HepG2 (cell line): ENCODE data around the gene PACC1. TPM values are rescaled to one million over a fixed set of nuclear protein-coding genes. Genes with fewer than 3 reads are reported as not detected.

Source experiments
- ATAC-seq: fragments of 200-7000 bp; cut with Tn5 transposase; 3 replicates; pipeline ENCODE4 v1.9.1; 2020; ENCODE audit warnings: mild to moderate bottlenecking, moderate library complexity
- BruUV-seq: library from RNA; stranded (reverse); fragments of 400-500 nt; replicated peaks from 2 replicates; lab custom pipeline; 2021; lab: Mats Ljungman, UMichigan
- CTCF ChIA-PET: fragments of 300-600 bp; formaldehyde crosslinking; extraction: SDS; loops from one replicate; lab custom pipeline; 2021; ENCODE audit warnings: low total read pairs, inconsistent platforms, low intra/inter-chr PET ratio; lab: Yijun Ruan, JAX
- POLR2A ChIA-PET: fragments of 350-600 bp; sonication (Branson Sonifier 250); formaldehyde crosslinking; loops from one replicate; lab custom pipeline; 2020; ENCODE audit warnings: antibody characterized with exemption, inconsistent platforms; lab: Yijun Ruan, JAX
- DNase-seq: peaks from one replicate; pipeline ENCODE4 v3.0.0-alpha.2; 2015; ENCODE audit warnings: low spot score
- FAIRE-seq: peaks from 3 replicates; lab custom pipeline; 2011; peaks lifted over from hg19 to GRCh38; lab: Jason Lieb, UNC
- H2AFZ ChIP-seq: one replicate; pipeline ENCODE4 v1.6.1; 2011; ENCODE audit warnings: low read length, inconsistent platforms
- H3K27ac ChIP-seq: fragments of 300-600 bp; 3 replicates; pipeline ENCODE4 v1.8.0; 2011; ENCODE audit warnings: mixed run types, mild to moderate bottlenecking, mixed read lengths, low read length, inconsistent platforms; ENCODE audit not compliant: insufficient read depth; ENCODE audit errors: extremely low read length
- H3K27me3 ChIP-seq, 2 experiments: fragments of 200-600 bp in 1 of 2; 2 replicates in 1 of 2; 3 replicates in 1 of 2; pipeline versions ENCODE4 v1.6.0 to v1.8.0; 2011; ENCODE audit warnings: low read length in 2 of 2, mild to moderate bottlenecking in 2 of 2, moderate library complexity in 2 of 2, inconsistent platforms in 1 of 2; ENCODE audit not compliant: insufficient read depth in 2 of 2, control insufficient read depth in 1 of 2
- H3K36me3 ChIP-seq, 2 experiments: fragments of 200-600 bp in 1 of 2; replicated peaks in 1 of 2; 2 replicates in 1 of 2; 3 replicates in 1 of 2; pipeline versions ENCODE4 v1.5.1 to v1.8.0; 2011; ENCODE audit warnings: low read length in 2 of 2, inconsistent platforms in 1 of 2; ENCODE audit not compliant: insufficient read depth in 2 of 2, control insufficient read depth in 1 of 2
- H3K4me1 ChIP-seq: 2 replicates; pipeline ENCODE4 v1.5.1; 2012; ENCODE audit warnings: low read length, inconsistent platforms; ENCODE audit not compliant: insufficient read depth
- H3K4me2 ChIP-seq: 2 replicates; pipeline ENCODE4 v1.6.0; 2011; ENCODE audit warnings: low read depth, low read length, inconsistent platforms
- H3K4me3 ChIP-seq, 3 experiments: fragments of 200-600 bp in 1 of 3; sonication (generic), shearing (Covaris generic) in 1 of 3; replicated peaks in 1 of 3; 2 replicates each; pipeline ENCODE4 v1.5.1; 2011 to 2016; ENCODE audit warnings: low read length in 3 of 3, inconsistent platforms in 2 of 3, low read depth in 2 of 3, mild to moderate bottlenecking in 2 of 3, control low read depth in 1 of 3, mixed read lengths in 1 of 3; ENCODE audit not compliant: insufficient read depth in 1 of 3
- H3K79me2 ChIP-seq: one replicate; pipeline ENCODE4 v1.6.1; 2011; ENCODE audit warnings: low read length, inconsistent platforms; ENCODE audit not compliant: insufficient read depth
- H3K9ac ChIP-seq: 2 replicates; pipeline ENCODE4 v1.6.0; 2011; ENCODE audit warnings: mild to moderate bottlenecking, low read depth, low read length, inconsistent platforms; ENCODE audit not compliant: insufficient read depth
- H3K9me3 ChIP-seq: 2 replicates; pipeline ENCODE4 v1.5.1; 2012; ENCODE audit warnings: mild to moderate bottlenecking, low read length
- H4K20me1 ChIP-seq: 2 replicates; pipeline ENCODE4 v1.6.0; 2011; ENCODE audit warnings: inconsistent platforms, mild to moderate bottlenecking, low read length, moderate library complexity; ENCODE audit not compliant: insufficient read depth
- CREM ChIP-seq, 2 experiments: sonication (generic) in 1 of 2; formaldehyde crosslinking in 1 of 2; IDR thresholded peaks; 2 replicates each; pipeline versions ENCODE4 v1.4.0 to v1.6.1; 2016 to 2020; ENCODE audit warnings: antibody characterized with exemption in 1 of 2, mild to moderate bottlenecking in 1 of 2, missing genetic modification reagents in 1 of 2
- DRAP1 ChIP-seq: IDR thresholded peaks from 2 replicates; pipeline ENCODE4 v1.6.1; 2016; ENCODE audit warnings: missing genetic modification reagents, missing compliant biosample characterization
- MAFF ChIP-seq: IDR thresholded peaks from 2 replicates; pipeline ENCODE4 v1.6.1; 2011; ENCODE audit warnings: low read depth, low read length, improper control_type of control experiment
- MAFK ChIP-seq, 2 experiments: IDR thresholded peaks in 1 of 2; conservative IDR thresholded peaks in 1 of 2; 2 replicates each; pipeline ENCODE4 v1.6.1; 2011; ENCODE audit warnings: improper control_type of control experiment in 2 of 2, low read length in 2 of 2
- ZHX1 ChIP-seq: sonication (generic); formaldehyde crosslinking; IDR thresholded peaks from 2 replicates; pipeline ENCODE4 v1.8.1; 2022; ENCODE audit warnings: low read depth, mild to moderate bottlenecking, missing genetic modification reagents
- ZNF333 ChIP-seq: sonication (generic); formaldehyde crosslinking; IDR thresholded peaks from 2 replicates; pipeline ENCODE4 v1.4.0; 2020; ENCODE audit warnings: mild to moderate bottlenecking, missing genetic modification reagents, borderline replicate concordance
- WGBS: methylation state at CpG from one replicate; pipeline ENCODE4 v1.1.6; 2017; ENCODE audit warnings: low lambda C conversion rate; 5-methylcytosine and 5-hydroxymethylcytosine counted together
- in situ Hi-C: cut with HindIII; loops from 2 replicates; pipeline ENCODE4 v1.10.0; 2017; ENCODE audit warnings: low pct_unique_long_range_greater_than_20kb; ENCODE audit not compliant: extremely low pct_ligation_motif_present
- intact Hi-C: fragments of 100-400 bp; cut with micrococcal nuclease; formaldehyde crosslinking; loops from one replicate; pipeline ENCODE4 v1.10.0; 2022; ENCODE audit not compliant: unreplicated experiment
- polyA plus RNA-seq, 8 experiments: library from polyadenylated mRNA; depleted of rRNA in 3 of 8; stranded (reverse) in 7 of 8; unstranded in 1 of 8; fragments of >200 nt; fragmentation: Illumina TruSeq in 4 of 8; extraction: Trizol in 4 of 8; gene quantifications; 2 replicates each; pipeline versions ENCODE4 v1.2.1 to v1.2.3, GENCODE V29; 2011 to 2016; ENCODE audit warnings: low read depth in 4 of 8, missing spikeins in 1 of 8, mixed read lengths in 1 of 8; ENCODE audit not compliant: insufficient read depth in 1 of 8
- total RNA-seq, 5 experiments: library from RNA; depleted of rRNA; stranded (reverse); fragments of >200 nt; fragmentation: Illumina TruSeq; extraction: Trizol; gene quantifications; 2 replicates each; pipeline ENCODE4 v1.2.3, GENCODE V29; 2016; ENCODE audit warnings: low read depth in 1 of 5

PACC1 gene
- total and polyA plus RNA-seq, 2 of the 13 experiments (the other 11 are each of a cell fraction or from before 2014, with no cell fraction given): 9.4 to 10.7 TPM

DNA sequence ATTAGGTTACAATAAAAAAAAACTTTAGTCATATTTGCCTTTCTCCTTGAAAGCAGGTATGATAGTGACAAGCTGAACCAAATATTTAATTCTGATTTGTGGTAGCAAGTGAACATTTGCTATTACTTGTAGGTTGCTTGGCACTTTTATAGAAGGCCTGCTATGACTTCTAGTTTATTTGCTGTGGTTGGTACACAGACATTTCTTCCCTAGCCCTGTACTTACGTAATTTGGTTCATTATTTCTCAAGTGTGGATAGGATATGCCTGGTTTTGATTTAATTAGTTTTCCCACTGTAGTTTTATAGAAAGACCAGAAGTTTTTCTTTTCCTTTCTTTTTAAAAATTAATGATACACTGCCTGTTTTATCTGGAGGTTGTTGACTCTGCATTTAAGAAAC is 73.6 kb downstream of the PACC1 start (continued):
- no peak for TF ChIP-seq DRAP1 (CRISPR knock-in tag)

DNA sequence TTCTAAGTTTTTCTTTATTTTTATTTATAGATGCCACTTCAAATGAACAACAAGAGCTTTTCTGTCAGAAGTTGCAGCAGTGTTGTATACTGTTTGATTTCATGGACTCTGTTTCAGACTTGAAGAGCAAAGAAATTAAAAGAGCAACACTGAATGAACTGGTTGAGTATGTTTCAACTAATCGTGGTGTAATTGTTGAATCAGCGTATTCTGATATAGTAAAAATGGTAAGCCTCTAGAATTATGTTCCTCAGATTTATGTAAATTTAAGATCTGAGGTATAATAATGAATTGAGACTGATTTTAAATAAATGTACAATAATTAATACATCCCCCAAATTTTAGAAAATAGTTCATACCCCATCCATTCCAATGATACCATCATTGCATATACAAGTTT is 85.6 kb downstream of the PACC1 start:
- Histone ChIP-seq H2AFZ (no peak overlapping the region), H3K27ac (no peak overlapping the region), H3K36me3 (peaks cover 0 to 24% of the 10 kb centered on the region in 2 experiments; a peak in 3 of 5 replicates), H3K9me3 (no peaks in the 10 kb centered on the region), H3K9ac (no peak overlapping the region), H3K4me3 (no peak overlapping the region), H3K4me1 (no peaks in the 10 kb centered on the region), H3K4me2 (no peak overlapping the region), H3K27me3 (no peaks in the 10 kb centered on the region), H3K79me2 (peaks cover 8% of the 10 kb centered on the region), H4K20me1 (peaks cover 16% of the 10 kb centered on the region)
- POLR2A ChIA-PET: no interaction called here
- FAIRE-seq (no peak), DNase-seq (no peak), ATAC-seq (no peak)
- in situ Hi-C loops (no loop called here), intact Hi-C loops (no loop called here)
- no TSS peak for BruUV-seq
- CTCF ChIA-PET: no interaction called here
- 100% methylated on average over 2 of the region's 2 CpGs for WGBS
- TF ChIP-seq ZNF333 (CRISPR knock-in tag) (no peak), MAFF (peak; percentile 91), CREM (IDR thresholded peaks at IDR 0.05) (no peak), CREM (CRISPR knock-in tag; IDR thresholded peaks at IDR 0.05) (no peak), ZHX1 (no peak), MAFK (conservative IDR thresholded peaks at IDR 0.05 in 1 of 2, IDR thresholded peaks at IDR 0.05 in 1 of 2; ENCODE audit: low read length in 2 of 2) (peak; percentile 87 to 90)
